Muscle layer of duodenum (tissue), 2 donors: ENCODE data around the gene LSM14A.

ENCODE experiments used
- H3K27ac ChIP-seq: one replicate; pipeline ENCODE4 v1.7.0; 2013; ENCODE audit warnings: mild to moderate bottlenecking, low read length
- H3K27me3 ChIP-seq: one replicate; pipeline ENCODE4 v1.7.0; 2013; ENCODE audit warnings: low read depth, mild to moderate bottlenecking, control low read depth, low read length
- H3K36me3 ChIP-seq, 2 donors: one replicate each; pipeline ENCODE4 v1.7.0; 2013; ENCODE audit warnings: low read length in 2 of 2, control low read depth in 1 of 2, mild to moderate bottlenecking in 1 of 2; ENCODE audit not compliant: insufficient read depth in 2 of 2, control insufficient read depth in 1 of 2
- H3K4me1 ChIP-seq, 2 donors: one replicate each; pipeline ENCODE4 v1.7.0; 2013; ENCODE audit warnings: low read length in 2 of 2, mild to moderate bottlenecking in 2 of 2, control low read depth in 1 of 2, moderate library complexity in 1 of 2; ENCODE audit not compliant: insufficient read depth in 2 of 2, control insufficient read depth in 1 of 2
- H3K4me3 ChIP-seq, 2 donors: one replicate each; pipeline ENCODE4 v1.7.0; 2013; ENCODE audit warnings: low read length in 2 of 2, low read depth in 1 of 2, mild to moderate bottlenecking in 1 of 2
- H3K9me3 ChIP-seq, 2 donors: one replicate each; pipeline ENCODE4 v1.7.0; 2013; ENCODE audit warnings: low read length in 2 of 2, control low read depth in 1 of 2, mild to moderate bottlenecking in 1 of 2; ENCODE audit not compliant: control insufficient read depth in 1 of 2
- donor health status: healthy.

Gene LSM14A

GRCh38 chr19:34218818-34219164, 46.5 kb downstream of the LSM14A start:
- peaks cover 25 to 52% of the 10 kb centered on the region in 2 donors for H3K36me3 ChIP-seq
- H3K9me3 ChIP-seq, result no peaks in the 10 kb centered on the region
- H3K27ac ChIP-seq, result no peak overlapping the region
- no peaks in the 10 kb centered on the region for H3K27me3 ChIP-seq
- H3K4me1 ChIP-seq, result peaks cover 0 to 8% of the 10 kb centered on the region in 2 donors
- H3K4me3 ChIP-seq, result no peak overlapping the region

GRCh38 chr19:34220472-34221063, 48.3 kb downstream of the LSM14A start:
- Histone ChIP-seq H3K27ac (no peak overlapping the region), H3K9me3 (no peaks in the 10 kb centered on the region), H3K4me3 (no peak overlapping the region), H3K4me1 (peaks cover 0 to 8% of the 10 kb centered on the region in 2 donors), H3K36me3 (peaks cover 36 to 61% of the 10 kb centered on the region in 2 donors), H3K27me3 (no peaks in the 10 kb centered on the region)

GRCh38 chr19:34222386-34222785, 50.1 kb downstream of the LSM14A start:
- H3K4me1 ChIP-seq, result peaks cover 0 to 8% of the 10 kb centered on the region in 2 donors
- no peaks in the 10 kb centered on the region for H3K9me3 ChIP-seq
- H3K27ac ChIP-seq, result no peak overlapping the region
- H3K36me3 ChIP-seq, result peaks cover 51 to 69% of the 10 kb centered on the region in 2 donors
- H3K27me3 ChIP-seq, result no peaks in the 10 kb centered on the region
- H3K4me3 ChIP-seq, result no peak overlapping the region

GRCh38 chr19:34224996-34225658, 52.8 kb downstream of the LSM14A start:
- Histone ChIP-seq H3K27ac (no peak overlapping the region), H3K4me3 (no peak overlapping the region), H3K27me3 (no peaks in the 10 kb centered on the region), H3K9me3 (no peaks in the 10 kb centered on the region), H3K4me1 (no peaks in the 10 kb centered on the region), H3K36me3 (peaks cover 71 to 85% of the 10 kb centered on the region in 2 donors)

- Histone ChIP-seq H3K4me1 (no peaks in the 10 kb centered on the region), H3K36me3 (peaks cover 73 to 88% of the 10 kb centered on the region in 2 donors), H3K9me3 (no peaks in the 10 kb centered on the region), H3K27me3 (no peaks in the 10 kb centered on the region), H3K4me3 (no peak overlapping the region), H3K27ac (no peak overlapping the region)
Observed at GRCh38 chr19:34225659-34226015, 53.3 kb downstream of the LSM14A start.

- Histone ChIP-seq H3K4me3 (no peak overlapping the region), H3K27me3 (no peaks in the 10 kb centered on the region), H3K9me3 (no peaks in the 10 kb centered on the region), H3K4me1 (no peaks in the 10 kb centered on the region), H3K36me3 (peaks cover 73 to 84% of the 10 kb centered on the region in 2 donors), H3K27ac (no peak overlapping the region)
Observed at GRCh38 chr19:34226036-34226435, 53.7 kb downstream of the LSM14A start.

- Histone ChIP-seq H3K36me3 (peaks cover 56 to 61% of the 10 kb centered on the region in 2 donors), H3K27me3 (no peaks in the 10 kb centered on the region), H3K9me3 (no peaks in the 10 kb centered on the region), H3K4me3 (no peak overlapping the region), H3K27ac (no peak overlapping the region), H3K4me1 (peaks cover 10 to 11% of the 10 kb centered on the region in 2 donors)
Observed at GRCh38 chr19:34228347-34228746, 56.0 kb downstream of the LSM14A start.

- Histone ChIP-seq H3K27me3 (no peaks in the 10 kb centered on the region), H3K4me3 (no peak overlapping the region), H3K4me1 (peaks cover 11% of the 10 kb centered on the region in 2 donors), H3K9me3 (no peaks in the 10 kb centered on the region), H3K36me3 (peaks cover 52 to 56% of the 10 kb centered on the region in 2 donors), H3K27ac (no peak overlapping the region)
Observed at GRCh38 chr19:34228762-34229161, 56.5 kb downstream of the LSM14A start.

GRCh38 chr19:34229721-34230120, 57.4 kb downstream of the LSM14A start:
- no peak overlapping the region for H3K27ac ChIP-seq
- H3K36me3 ChIP-seq, result peaks cover 45 to 47% of the 10 kb centered on the region in 2 donors
- no peaks in the 10 kb centered on the region for H3K27me3 ChIP-seq

GRCh38 chr19:34230820-34231219, 58.5 kb downstream of the LSM14A start:
- Histone ChIP-seq H3K9me3 (no peaks in the 10 kb centered on the region), H3K36me3 (peaks cover 36% of the 10 kb centered on the region in 2 donors), H3K27ac (no peak overlapping the region), H3K4me3 (no peak overlapping the region), H3K27me3 (no peaks in the 10 kb centered on the region), H3K4me1 (peaks cover 11% of the 10 kb centered on the region in 2 donors)

More at GRCh38 chr19:34229721-34230120, 57.4 kb downstream of the LSM14A start:
- Histone ChIP-seq H3K4me3 (no peak overlapping the region), H3K4me1 (peaks cover 11% of the 10 kb centered on the region in 2 donors), H3K9me3 (no peaks in the 10 kb centered on the region)

- H3K4me1 ChIP-seq, result peaks cover 11% of the 10 kb centered on the region in 2 donors
- H3K4me3 ChIP-seq, result no peak overlapping the region
- no peaks in the 10 kb centered on the region for H3K9me3 ChIP-seq
- H3K27ac ChIP-seq, result no peak overlapping the region
- H3K27me3 ChIP-seq, result no peaks in the 10 kb centered on the region
- peaks cover 30% of the 10 kb centered on the region in 2 donors for H3K36me3 ChIP-seq
Observed at GRCh38 chr19:34231439-34231838, 59.1 kb downstream of the LSM14A start.
